K562 (cell line): Measurements from ENCODE around the gene HDLBP. TPM values are rescaled to one million over a fixed set of nuclear protein-coding genes. Genes with fewer than 3 reads are reported as not detected.

ENCODE experiments used
- ATAC-seq: fragments of 200-7000 bp; cut with Tn5 transposase; 3 replicates; pipeline ENCODE4 v1.9.1; 2020; ENCODE audit warnings: moderate library complexity
- BruUV-seq: library from RNA; stranded (reverse); fragments of 400-500 nt; replicated peaks from 2 replicates; lab custom pipeline; 2021; lab: Mats Ljungman, UMichigan
- CTCF ChIA-PET: fragments of 300-600 bp; formaldehyde crosslinking; extraction: SDS; loops from one replicate; lab custom pipeline; 2021; ENCODE audit warnings: low intra/inter-chr PET ratio; lab: Yijun Ruan, JAX
- POLR2A ChIA-PET: fragments of 300-600, 350-650 bp; sonication (Branson Sonifier 250); formaldehyde crosslinking; extraction: SDS; loops from one replicate; lab custom pipeline; 2021; ENCODE audit warnings: antibody characterized with exemption, inconsistent platforms; lab: Yijun Ruan, JAX
- DNase-seq, 4 experiments: peaks; one replicate each; pipeline versions ENCODE4 v3.0.0 to v3.0.0-alpha.2; 2011 to 2018; ENCODE audit warnings: low spot score in 3 of 4, mixed read lengths in 3 of 4; ENCODE audit errors: extremely low read depth in 1 of 4
- FAIRE-seq: peaks from 2 replicates; lab custom pipeline; 2011; peaks lifted over from hg19 to GRCh38; lab: Jason Lieb, UNC
- H2AFZ ChIP-seq: 2 replicates; pipeline ENCODE4 v1.6.0; 2011; ENCODE audit warnings: low read depth, low read length, control low read depth, inconsistent platforms
- H3K27ac ChIP-seq: fragments of 200-600 bp; 3 replicates; pipeline ENCODE4 v1.8.0; 2011; ENCODE audit warnings: low read depth, mild to moderate bottlenecking, control low read depth, inconsistent platforms, low read length, moderate library complexity, mixed read lengths; ENCODE audit errors: extremely low read depth
- H3K27me3 ChIP-seq, 2 experiments: fragments of 300-600 bp in 1 of 2; 2 replicates in 1 of 2; 3 replicates in 1 of 2; pipeline versions ENCODE4 v1.6.0 to v1.8.0; 2011; ENCODE audit warnings: inconsistent platforms in 2 of 2, low read length in 2 of 2, mild to moderate bottlenecking in 1 of 2, mixed read lengths in 1 of 2, moderate library complexity in 1 of 2; ENCODE audit not compliant: control insufficient read depth in 2 of 2, insufficient read depth in 2 of 2
- H3K36me3 ChIP-seq: fragments of 300-600 bp; 3 replicates; pipeline ENCODE4 v1.8.0; 2011; ENCODE audit warnings: mild to moderate bottlenecking, low read length, inconsistent platforms; ENCODE audit not compliant: control insufficient read depth, insufficient read depth
- H3K4me1 ChIP-seq, 2 experiments: fragments of 200-600 bp in 1 of 2; replicated peaks in 1 of 2; 2 replicates in 1 of 2; 3 replicates in 1 of 2; pipeline versions ENCODE4 v1.5.1 to v1.8.0; 2011; ENCODE audit warnings: inconsistent platforms in 2 of 2, low read length in 2 of 2, mild to moderate bottlenecking in 1 of 2, mixed read lengths in 1 of 2, moderate library complexity in 1 of 2; ENCODE audit not compliant: control insufficient read depth in 2 of 2, insufficient read depth in 2 of 2
- H3K4me2 ChIP-seq: 2 replicates; pipeline ENCODE4 v1.6.1; 2011; ENCODE audit warnings: low read length, control low read depth, inconsistent platforms, mixed read lengths; ENCODE audit not compliant: insufficient read depth
- H3K4me3 ChIP-seq: fragments of 200-600 bp; sonication (generic), shearing (Covaris generic); 2 replicates; pipeline ENCODE4 v1.5.1; 2016; ENCODE audit warnings: control low read depth, inconsistent platforms
- H3K79me2 ChIP-seq: fragments of 200-600 bp; 3 replicates; pipeline ENCODE4 v1.8.0; 2011; ENCODE audit warnings: low read length, inconsistent platforms; ENCODE audit not compliant: control insufficient read depth, insufficient read depth
- H3K9ac ChIP-seq, 2 experiments: 2 replicates each; pipeline versions ENCODE4 v1.6.0 to v1.6.1; 2011; ENCODE audit warnings: low read depth in 2 of 2, low read length in 2 of 2, control low read depth in 1 of 2, inconsistent platforms in 1 of 2, mild to moderate bottlenecking in 1 of 2, mixed read lengths in 1 of 2; ENCODE audit not compliant: insufficient read depth in 1 of 2
- H3K9me1 ChIP-seq: one replicate; pipeline ENCODE4 v1.6.0; 2011; ENCODE audit warnings: inconsistent platforms, mild to moderate bottlenecking, low read length, moderate library complexity; ENCODE audit not compliant: control insufficient read depth, insufficient read depth
- H3K9me3 ChIP-seq: replicated peaks from 2 replicates; pipeline ENCODE4 v1.5.1; 2011; ENCODE audit warnings: low read depth, low read length, inconsistent platforms; ENCODE audit not compliant: control insufficient read depth, insufficient read depth
- H4K20me1 ChIP-seq: replicated peaks from 2 replicates; pipeline ENCODE4 v1.6.1; 2011; ENCODE audit warnings: low read length, inconsistent platforms, mixed read lengths; ENCODE audit not compliant: control insufficient read depth, insufficient read depth
- EP400 ChIP-seq: fragments of 450-650 bp; IDR thresholded peaks from 2 replicates; pipeline ENCODE4 v1.6.1; 2017; ENCODE audit warnings: antibody characterized with exemption, mild to moderate bottlenecking, moderate library complexity
- HNRNPLL ChIP-seq: fragments of 200-400 bp; formaldehyde crosslinking; IDR thresholded peaks from 2 replicates; pipeline ENCODE4 v1.6.1; 2017; ENCODE audit warnings: low read length, low read depth, mild to moderate bottlenecking; ENCODE audit not compliant: poor library complexity, severe bottlenecking
- RBM34 ChIP-seq: fragments of 200-400 bp; formaldehyde crosslinking; IDR thresholded peaks from 2 replicates; pipeline ENCODE4 v1.6.1; 2018; ENCODE audit warnings: low read length, borderline replicate concordance; ENCODE audit not compliant: insufficient read depth
- SRSF9 ChIP-seq: fragments of 200-400 bp; formaldehyde crosslinking; IDR thresholded peaks from 2 replicates; pipeline ENCODE4 v1.6.1; 2017; ENCODE audit warnings: low read depth, low read length, borderline replicate concordance
- ZKSCAN1 ChIP-seq: fragments of 150-350 bp; IDR thresholded peaks from 2 replicates; pipeline ENCODE4 v1.6.1; 2016; ENCODE audit warnings: low read depth, low read length
- ZNF165 ChIP-seq: fragments of 250-450 bp; sonication (Bioruptor Pico); IDR thresholded peaks from 2 replicates; pipeline ENCODE4 v1.4.0; 2020; ENCODE audit warnings: borderline replicate concordance
- WGBS: fragments of 100-300 bp; shearing (Covaris generic); methylation state at CpG from one replicate; pipeline ENCODE4 v1.1.6; 2016; ENCODE audit warnings: low coverage, mixed read lengths; ENCODE audit not compliant: insufficient coverage; ENCODE audit errors: missing lambda C conversion rate; 5-methylcytosine and 5-hydroxymethylcytosine counted together
- in situ Hi-C: fragments of 300-500 bp; cut with MboI; formaldehyde crosslinking; loops from 4 replicates; pipeline ENCODE4 v1.15.0; 2018; ENCODE audit warnings: inconsistent platforms, mixed read lengths
- intact Hi-C: fragments of 100-400 bp; cut with micrococcal nuclease; formaldehyde crosslinking; loops from 2 replicates; pipeline ENCODE4 v1.14.2; 2022
- polyA plus RNA-seq, 8 experiments: library from polyadenylated mRNA; depleted of rRNA in 4 of 8; stranded (reverse) in 5 of 8; unstranded in 3 of 8; fragments of >200 nt; fragmentation: Nextera tagmentation in 2 of 8; fragmentation: Illumina TruSeq in 1 of 8; extraction: Ambion mirVana in 2 of 8; extraction: Trizol in 1 of 8; gene quantifications; 2 replicates each; pipeline versions ENCODE4 v1.2.1 to v1.2.3, GENCODE V29; 2011 to 2014; ENCODE audit warnings: inconsistent platforms in 1 of 8, missing spikeins in 1 of 8
- total RNA-seq, 7 experiments: library from RNA; depleted of rRNA in 6 of 7; stranded (reverse); fragments of >200 nt in 6 of 7; fragmentation: Illumina TruSeq in 2 of 7; extraction: Trizol in 2 of 7; gene quantifications; 2 replicates each; pipeline versions ENCODE4 v1.2.1 to v1.2.3, GENCODE V29; 2011 to 2021; ENCODE audit warnings: low replicate concordance in 1 of 7
- TF ChIP-seq, protein P1 (sequence below): IDR thresholded peaks from 2 replicates; pipeline ENCODE4 v1.6.1; 2011; ENCODE audit warnings: borderline replicate concordance, low read depth, mild to moderate bottlenecking, moderate library complexity, low read length; ENCODE audit not compliant: insufficient read depth, poor library complexity, severe bottlenecking
- TF ChIP-seq, protein P2 (sequence below): fragments of 200-400 bp; formaldehyde crosslinking; IDR thresholded peaks from 2 replicates; pipeline ENCODE4 v1.6.1; 2017; ENCODE audit warnings: mild to moderate bottlenecking, low read depth, low read length, moderate library complexity

The HDLBP gene
- total and polyA plus RNA-seq, 9 of the 15 experiments (the other 6 are each of a cell fraction or from before 2014, with no cell fraction given): 24.4 to 378 (median 146) TPM

DNA sequence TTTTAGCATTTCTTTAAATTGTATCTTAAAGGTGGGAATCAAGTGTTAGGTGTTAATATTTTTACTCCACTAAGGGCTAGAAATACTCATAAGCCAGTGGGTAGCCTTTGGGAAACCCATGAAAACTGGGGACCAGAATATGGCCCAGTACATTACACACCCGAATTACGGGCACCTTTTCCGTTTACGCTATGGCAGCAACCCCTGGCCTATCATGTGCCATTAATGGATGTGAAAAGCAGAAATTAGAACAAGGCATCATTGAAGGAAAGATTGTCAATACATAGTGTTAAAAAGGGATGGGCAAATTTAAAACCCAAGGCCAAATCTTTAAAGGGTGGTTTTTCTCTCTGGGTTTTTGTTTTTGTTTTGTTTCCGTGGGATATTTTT, 41.4 kb upstream of the HDLBP start:
- Histone ChIP-seq H3K79me2 (peaks cover 50% of the 10 kb centered on the region), H3K27me3 (no peaks in the 10 kb centered on the region), H3K4me3 (peak overlapping the region; percentile 75), H4K20me1 (peaks cover 14% of the 10 kb centered on the region), H3K9me3 (no peaks in the 10 kb centered on the region), H3K36me3 (peaks cover 32% of the 10 kb centered on the region; the same call in 2 of the 3 replicates), H3K9ac (peak overlapping the region; percentile 77 to 99), H3K9me1 (no peaks in the 10 kb centered on the region), H3K4me1 (peaks cover 12 to 16% of the 10 kb centered on the region in 2 experiments; a peak in 4 of 5 replicates), H2AFZ (peak overlapping the region; percentile 32; the same call in 1 of the 2 replicates), H3K4me2 (peak overlapping the region; percentile 81), H3K27ac (peak overlapping the region; percentile 75)
- DNase-seq (no peak), FAIRE-seq (no peak), ATAC-seq (no peak)
- POLR2A ChIA-PET: interaction anchor here (0.6 kb wide), 1 partner anchor 94 kb away, joined by 4 read pairs; no protein-coding TSS in a partner anchor
- CTCF ChIA-PET: no interaction called here
- in situ Hi-C loops (no loop called here), intact Hi-C loops (loop anchor here (2.0 kb wide), 1 partner anchor 254 kb away; no protein-coding TSS in a partner anchor)
- no TSS peak for BruUV-seq
- WGBS: 7% methylated on average over 5 of the region's 5 CpGs
- TF ChIP-seq HNRNPLL: no peak
- TF ChIP-seq, protein P1, sequence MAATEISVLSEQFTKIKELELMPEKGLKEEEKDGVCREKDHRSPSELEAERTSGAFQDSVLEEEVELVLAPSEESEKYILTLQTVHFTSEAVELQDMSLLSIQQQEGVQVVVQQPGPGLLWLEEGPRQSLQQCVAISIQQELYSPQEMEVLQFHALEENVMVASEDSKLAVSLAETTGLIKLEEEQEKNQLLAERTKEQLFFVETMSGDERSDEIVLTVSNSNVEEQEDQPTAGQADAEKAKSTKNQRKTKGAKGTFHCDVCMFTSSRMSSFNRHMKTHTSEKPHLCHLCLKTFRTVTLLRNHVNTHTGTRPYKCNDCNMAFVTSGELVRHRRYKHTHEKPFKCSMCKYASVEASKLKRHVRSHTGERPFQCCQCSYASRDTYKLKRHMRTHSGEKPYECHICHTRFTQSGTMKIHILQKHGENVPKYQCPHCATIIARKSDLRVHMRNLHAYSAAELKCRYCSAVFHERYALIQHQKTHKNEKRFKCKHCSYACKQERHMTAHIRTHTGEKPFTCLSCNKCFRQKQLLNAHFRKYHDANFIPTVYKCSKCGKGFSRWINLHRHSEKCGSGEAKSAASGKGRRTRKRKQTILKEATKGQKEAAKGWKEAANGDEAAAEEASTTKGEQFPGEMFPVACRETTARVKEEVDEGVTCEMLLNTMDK: no peak
- no peak for TF ChIP-seq SRSF9
- TF ChIP-seq RBM34: no peak
- TF ChIP-seq EP400: 0 out of 2 replicates have a peak, but pooled peaks have one; percentile 0
- TF ChIP-seq ZKSCAN1: no peak
- TF ChIP-seq, protein P2, sequence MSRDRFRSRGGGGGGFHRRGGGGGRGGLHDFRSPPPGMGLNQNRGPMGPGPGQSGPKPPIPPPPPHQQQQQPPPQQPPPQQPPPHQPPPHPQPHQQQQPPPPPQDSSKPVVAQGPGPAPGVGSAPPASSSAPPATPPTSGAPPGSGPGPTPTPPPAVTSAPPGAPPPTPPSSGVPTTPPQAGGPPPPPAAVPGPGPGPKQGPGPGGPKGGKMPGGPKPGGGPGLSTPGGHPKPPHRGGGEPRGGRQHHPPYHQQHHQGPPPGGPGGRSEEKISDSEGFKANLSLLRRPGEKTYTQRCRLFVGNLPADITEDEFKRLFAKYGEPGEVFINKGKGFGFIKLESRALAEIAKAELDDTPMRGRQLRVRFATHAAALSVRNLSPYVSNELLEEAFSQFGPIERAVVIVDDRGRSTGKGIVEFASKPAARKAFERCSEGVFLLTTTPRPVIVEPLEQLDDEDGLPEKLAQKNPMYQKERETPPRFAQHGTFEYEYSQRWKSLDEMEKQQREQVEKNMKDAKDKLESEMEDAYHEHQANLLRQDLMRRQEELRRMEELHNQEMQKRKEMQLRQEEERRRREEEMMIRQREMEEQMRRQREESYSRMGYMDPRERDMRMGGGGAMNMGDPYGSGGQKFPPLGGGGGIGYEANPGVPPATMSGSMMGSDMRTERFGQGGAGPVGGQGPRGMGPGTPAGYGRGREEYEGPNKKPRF: no peak
- no peak for TF ChIP-seq ZNF165 (CRISPR knock-in tag)
